ENCODE data around the gene PLXNA2.

PLXNA2 gene

GRCh38 chr1:208164609-208165008 is 79.6 kb downstream of the PLXNA2 start:
- no peak for DNase-seq (ENCODE audit: low spot score)

DNA sequence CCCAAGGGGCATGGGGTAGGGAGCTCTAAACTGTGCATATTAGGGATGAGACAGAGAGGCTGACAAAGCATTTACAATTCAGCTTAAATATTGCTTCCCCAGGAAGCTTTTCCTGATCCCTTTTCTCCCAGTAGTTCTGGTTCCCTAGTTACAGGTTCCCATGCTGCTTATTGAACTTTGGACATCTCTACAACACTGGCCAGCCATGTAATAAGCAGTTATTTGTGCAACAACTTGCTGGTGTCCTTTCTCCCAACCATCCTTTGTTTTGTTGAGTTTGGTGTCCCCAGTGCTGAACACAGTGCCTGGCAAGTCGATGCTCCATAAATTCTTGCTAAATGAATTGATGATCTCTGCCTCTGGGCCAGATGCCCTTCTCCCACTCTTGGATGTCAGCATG is 80.6 kb downstream of the PLXNA2 start:
- DNase-seq (ENCODE audit: low spot score) = no peak

GRCh38 chr1:208162903-208163302 is 81.3 kb downstream of the PLXNA2 start:
- DNase-seq (ENCODE audit: low spot score) = no peak

GRCh38 chr1:208161656-208162375 is 82.4 kb downstream of the PLXNA2 start:
- no peak for DNase-seq (ENCODE audit: low spot score)

- no peak for DNase-seq (ENCODE audit: low spot score)
Measured at GRCh38 chr1:208161005-208161404, 83.2 kb downstream of the PLXNA2 start.

DNA sequence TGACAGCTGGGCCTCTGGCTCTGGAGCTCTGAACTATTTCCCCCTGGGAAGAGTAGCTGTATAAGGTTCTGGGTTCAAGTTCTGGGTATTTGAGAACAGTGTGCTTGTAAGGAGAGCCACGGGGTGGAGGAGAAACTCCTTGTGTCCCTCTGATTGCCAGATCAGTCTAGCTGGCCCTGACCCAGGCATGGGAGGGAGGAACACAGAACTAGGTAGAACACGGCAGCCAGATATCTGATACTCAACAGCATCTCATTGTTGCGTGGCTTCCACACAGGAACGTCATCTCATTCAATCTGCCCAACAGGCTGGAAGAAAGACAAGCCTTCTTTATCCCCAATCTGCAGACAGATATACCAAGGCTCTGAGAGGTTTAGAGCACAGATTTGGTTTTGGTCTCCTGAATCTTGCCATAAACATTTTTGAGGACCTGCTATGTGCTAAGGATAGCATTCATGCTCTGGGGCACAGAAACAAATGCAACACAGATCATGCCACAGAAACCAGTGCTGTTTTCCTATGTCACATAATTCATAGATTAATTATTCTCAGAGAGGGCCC is 83.8 kb downstream of the PLXNA2 start:
- DNase-seq (ENCODE audit: low spot score) = no peak

DNA sequence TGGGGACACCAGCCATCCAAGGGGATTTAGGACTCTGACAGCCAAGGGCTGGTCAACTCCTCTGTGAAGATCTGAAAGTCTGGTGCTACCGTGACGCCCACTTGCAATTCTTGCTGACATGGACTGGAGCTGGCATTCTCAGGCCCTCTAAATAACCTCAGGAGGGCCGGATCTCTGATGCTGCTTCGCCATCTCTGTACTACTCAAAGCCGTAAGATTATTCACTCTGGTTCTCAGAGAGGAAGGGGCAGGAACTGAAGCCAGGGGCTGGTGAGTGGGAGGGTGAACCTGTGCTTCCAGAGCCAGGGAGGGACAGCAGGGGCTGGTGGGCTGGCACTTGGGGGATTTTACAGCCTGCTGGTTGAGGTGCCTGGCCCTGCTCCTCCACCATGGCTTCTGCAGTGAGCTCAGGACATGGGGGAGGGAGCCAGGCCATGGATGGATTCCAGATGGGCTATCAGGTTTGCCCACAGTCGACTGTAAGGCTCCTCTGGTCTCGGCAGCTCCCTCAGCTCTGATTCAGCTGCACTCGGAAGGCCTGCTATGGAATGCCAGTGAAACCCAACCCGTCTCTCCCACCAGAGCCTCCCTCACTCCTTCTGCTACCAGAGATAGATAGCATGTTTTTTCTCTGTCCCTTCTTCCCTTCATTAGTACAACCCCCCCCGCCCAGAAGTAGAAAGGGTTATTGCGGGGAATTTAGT is 84.5 kb downstream of the PLXNA2 start:
- DNase-seq (ENCODE audit: low spot score) = peak; percentile 50

DNA sequence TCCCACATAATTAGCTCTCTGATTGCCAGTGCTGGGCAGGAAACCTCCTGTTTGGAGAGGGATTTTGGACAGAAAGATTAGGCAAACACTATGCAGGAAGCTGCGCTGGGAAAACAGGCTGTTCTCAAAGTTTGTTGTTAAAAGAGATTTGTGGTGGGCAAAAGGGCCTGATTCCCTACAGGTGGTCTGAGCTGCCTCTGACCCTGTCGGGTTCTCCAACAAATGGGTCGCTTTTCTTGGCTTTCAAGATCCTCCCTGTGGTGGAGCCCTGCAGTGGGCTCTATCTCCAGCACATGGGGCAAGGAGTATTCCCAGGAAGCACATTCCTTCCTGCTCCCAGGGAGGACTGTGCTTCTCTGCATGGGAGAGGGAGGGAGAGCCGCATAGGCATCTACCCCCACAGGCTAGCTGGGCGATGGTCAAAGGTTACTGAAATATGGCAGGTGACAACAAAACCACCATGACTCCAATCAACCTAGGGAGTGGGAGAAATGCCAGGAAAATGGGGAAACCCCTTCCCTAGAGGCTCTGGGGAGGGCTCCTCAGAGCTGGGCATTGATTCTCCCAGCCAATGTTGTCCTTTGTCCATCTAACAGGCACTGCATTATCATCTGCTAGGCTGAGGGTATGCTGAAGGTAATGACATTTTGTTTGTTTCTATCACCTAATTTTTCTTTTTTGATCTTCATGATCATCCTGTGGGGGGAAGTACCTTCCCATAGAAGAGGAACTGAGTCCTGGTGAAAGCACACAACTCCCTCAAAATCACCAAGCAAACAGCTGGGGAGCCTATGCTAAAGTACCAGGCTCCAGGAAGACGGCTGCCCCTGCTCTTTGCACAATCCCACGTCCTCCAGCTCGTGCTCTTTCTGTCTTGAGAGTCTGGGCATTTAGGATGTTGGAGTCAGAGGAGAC is 85.3 kb downstream of the PLXNA2 start:
- no peak for DNase-seq (ENCODE audit: low spot score)

- no peak for DNase-seq (ENCODE audit: low spot score)
Measured at GRCh38 chr1:208157769-208158168, 86.4 kb downstream of the PLXNA2 start.

DNA sequence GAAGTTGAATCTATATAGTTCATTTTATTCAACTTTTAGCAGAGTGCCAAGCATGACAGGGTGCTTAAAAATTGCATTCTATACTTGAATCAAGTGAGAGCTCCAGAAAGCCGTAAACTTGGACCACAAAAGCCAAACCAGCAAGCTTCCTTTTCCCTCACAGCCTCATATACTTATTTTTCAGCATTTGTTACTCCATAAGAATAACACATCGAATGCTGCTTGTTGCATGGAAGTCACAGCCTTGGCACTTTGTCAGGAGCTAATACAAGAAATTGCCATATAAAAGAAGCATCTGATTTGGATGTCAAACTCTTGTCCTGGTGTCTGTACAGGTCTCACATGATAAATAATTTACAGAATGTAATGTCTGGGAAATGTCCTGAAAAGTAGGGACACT is 87.4 kb downstream of the PLXNA2 start:
- no peak for DNase-seq (ENCODE audit: low spot score)

- no peak for DNase-seq (ENCODE audit: low spot score)
Measured at GRCh38 chr1:208156310-208156709, 87.9 kb downstream of the PLXNA2 start.

DNA sequence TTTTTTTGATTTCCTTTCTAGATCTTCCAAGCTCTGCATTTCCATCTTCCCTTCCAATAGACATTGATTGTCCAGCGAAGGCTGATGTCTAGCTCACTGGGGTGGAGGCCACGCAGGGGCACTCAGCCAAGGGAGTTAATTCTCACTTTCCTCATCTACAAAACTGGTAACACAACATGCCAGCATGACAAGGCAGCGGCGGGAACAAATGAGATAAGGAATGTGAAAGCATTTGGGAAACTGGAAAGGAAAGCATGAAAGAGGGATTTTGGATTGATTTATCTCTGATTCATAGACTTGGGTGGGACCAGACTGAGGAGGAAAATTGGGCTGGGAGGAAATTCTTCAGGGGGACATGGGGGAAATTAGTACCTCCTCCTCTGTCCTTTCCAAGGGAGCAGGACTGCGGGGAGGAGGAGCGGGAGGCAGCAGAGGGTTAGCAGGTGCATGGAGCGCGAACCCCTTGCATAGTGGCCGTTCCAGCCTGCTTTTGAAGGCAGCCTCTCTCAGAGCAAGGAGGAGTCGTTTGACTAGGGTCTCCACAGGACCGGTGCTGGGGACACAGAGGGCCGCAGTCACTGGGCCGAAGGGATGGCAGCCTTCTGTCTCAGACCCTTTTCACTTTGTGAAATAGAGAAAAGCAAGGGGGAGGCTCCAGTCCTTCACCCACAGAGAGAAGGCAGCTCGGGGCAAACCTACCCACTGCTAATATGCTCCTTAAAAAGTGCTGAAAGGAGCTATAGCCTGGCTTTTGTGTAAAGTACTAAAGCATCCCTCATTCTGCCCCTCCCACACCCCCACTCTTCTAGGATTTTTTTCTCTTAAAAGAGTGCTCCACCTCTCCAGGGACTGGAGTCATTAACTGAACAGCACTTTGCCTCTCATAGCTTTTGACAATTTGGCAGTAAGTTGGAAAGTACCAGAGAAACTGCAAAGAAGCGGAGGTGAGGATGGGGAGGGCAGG is 89.2 kb downstream of the PLXNA2 start:
- DNase-seq (ENCODE audit: low spot score) = no peak

GRCh38 chr1:208154040-208154439 is 90.1 kb downstream of the PLXNA2 start:
- DNase-seq (ENCODE audit: low spot score) = no peak

DNA sequence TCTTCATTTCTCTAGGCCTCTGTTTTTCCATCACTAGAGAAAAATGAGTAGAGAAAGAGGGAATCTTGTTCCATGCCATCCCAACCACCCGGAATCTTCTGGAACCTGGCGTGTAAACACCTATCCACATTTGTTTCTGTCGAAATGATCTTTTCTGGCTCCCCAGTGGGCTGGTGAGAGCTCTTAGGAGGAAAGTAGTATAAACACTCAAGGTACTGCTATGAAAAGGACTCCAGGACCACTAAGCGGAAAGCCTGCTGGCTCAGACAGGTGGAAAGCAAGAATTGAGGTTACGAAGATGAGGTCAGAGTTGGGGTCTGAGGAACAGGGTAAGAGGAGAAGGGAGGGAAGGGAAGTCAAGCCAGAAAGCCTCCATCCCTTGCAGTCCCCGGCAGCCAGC is 90.8 kb downstream of the PLXNA2 start:
- no peak for DNase-seq (ENCODE audit: low spot score)

GRCh38 chr1:208151728-208152598 is 92.2 kb downstream of the PLXNA2 start:
- no peak for DNase-seq (ENCODE audit: low spot score)

GRCh38 chr1:208150833-208151458 is 93.2 kb downstream of the PLXNA2 start:
- no peak for DNase-seq (ENCODE audit: low spot score)

GRCh38 chr1:208149776-208150514 is 94.2 kb downstream of the PLXNA2 start:
- DNase-seq (ENCODE audit: low spot score) = no peak

- no peak for DNase-seq (ENCODE audit: low spot score)
Measured at GRCh38 chr1:208149213-208149612, 95.0 kb downstream of the PLXNA2 start.

DNA sequence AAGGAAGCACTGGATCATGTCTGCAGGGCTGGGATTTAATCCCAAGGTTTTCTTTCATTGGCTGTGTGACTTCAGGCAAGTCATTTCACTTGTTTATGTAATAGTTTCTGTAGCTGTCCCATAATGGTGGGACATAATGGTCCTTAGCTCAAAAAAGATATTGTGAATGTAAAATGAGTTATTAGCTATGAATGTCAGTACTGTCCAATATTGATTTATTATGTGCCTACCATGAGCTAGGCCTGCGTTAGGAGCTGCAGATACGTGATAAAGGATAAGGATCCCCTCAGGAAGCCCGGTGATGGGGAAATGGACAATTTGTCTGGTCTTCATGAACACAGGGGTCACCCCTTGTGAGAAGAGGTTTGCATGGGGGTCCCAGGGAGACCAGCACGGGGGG is 95.8 kb downstream of the PLXNA2 start:
- DNase-seq (ENCODE audit: low spot score) = no peak

Data from SK-N-DZ (cell line).